ENCODE data around the gene SLC16A13.
"Not testable (repeated sequence)": the region's sequence is repeated elsewhere in the genome, so short reads cannot be mapped to it uniquely, and the experiment has no call there.

Gene SLC16A13

DNA sequence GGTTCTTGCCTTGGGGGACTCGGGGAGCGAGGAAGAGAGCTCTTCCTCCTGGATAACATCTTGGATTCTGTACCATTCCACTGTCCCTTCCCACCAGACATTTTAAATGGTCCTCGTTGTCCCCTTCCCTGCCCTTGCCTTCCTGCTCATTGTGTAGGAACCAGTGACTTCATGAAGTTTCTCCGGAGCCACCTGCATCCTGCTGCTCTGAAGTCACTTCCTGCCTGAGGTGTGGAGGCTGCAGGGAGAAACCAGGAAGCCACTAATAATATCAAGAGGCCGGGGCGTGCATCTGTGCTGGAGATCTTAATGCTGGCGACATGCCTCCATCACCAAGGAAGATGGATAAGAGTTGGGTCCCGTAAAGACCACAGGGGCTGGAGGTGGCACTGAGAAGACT, 6.2 kb upstream of the SLC16A13 start:
- DNase-seq (ENCODE audit: low spot score): peak; percentile 56

DNA sequence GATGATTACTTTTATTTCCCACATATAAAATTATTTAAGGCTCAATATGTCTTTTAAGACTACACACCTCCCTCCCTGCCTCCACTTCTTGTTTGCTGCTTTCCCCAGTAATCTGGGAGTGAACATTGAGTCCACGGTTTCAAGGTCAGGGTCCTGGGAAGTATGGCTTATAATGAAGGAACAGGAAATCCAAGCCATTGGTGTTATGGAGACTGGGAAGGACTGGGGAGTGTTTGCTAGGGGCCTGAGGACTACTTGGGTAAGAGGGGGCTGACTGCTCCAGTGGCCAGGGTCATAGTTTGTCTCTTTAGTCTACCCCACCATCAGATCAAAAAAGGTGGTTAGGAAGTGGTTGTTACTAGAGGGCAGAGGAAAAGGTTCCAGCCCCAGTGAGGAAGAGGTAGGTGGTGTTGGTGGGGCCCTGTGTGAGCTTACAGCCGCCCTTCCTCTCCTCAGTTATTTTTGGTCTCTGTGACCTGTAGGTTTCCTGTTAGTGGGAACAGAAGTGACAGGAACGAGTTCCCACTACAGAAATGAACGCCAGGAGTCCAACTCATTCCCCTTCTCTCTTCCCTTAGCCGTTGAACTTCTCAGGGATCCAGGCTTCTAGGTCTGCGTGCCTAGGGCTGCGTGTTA, 742 bp upstream of the SLC16A13 start:
- peak; percentile 64 for DNase-seq (ENCODE audit: low spot score)

DNA sequence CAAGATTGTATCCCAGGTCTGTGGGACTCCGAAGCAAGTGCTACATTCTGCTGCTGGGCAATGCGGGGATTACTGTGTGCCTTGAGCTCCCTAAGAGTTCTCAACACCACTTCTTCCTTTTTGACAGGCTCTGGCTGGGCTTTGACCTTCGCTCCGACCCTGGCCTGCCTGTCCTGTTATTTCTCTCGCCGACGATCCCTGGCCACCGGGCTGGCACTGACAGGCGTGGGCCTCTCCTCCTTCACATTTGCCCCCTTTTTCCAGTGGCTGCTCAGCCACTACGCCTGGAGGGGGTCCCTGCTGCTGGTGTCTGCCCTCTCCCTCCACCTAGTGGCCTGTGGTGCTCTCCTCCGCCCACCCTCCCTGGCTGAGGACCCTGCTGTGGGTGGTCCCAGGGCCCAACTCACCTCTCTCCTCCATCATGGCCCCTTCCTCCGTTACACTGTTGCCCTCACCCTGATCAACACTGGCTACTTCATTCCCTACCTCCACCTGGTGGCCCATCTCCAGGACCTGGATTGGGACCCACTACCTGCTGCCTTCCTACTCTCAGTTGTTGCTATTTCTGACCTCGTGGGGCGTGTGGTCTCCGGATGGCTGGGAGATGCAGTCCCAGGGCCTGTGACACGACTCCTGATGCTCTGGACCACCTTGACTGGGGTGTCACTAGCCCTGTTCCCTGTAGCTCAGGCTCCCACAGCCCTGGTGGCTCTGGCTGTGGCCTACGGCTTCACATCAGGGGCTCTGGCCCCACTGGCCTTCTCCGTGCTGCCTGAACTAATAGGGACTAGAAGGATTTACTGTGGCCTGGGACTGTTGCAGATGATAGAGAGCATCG, 2.4 kb downstream of the SLC16A13 start:
- DNase-seq (ENCODE audit: low spot score): no peak

DNA sequence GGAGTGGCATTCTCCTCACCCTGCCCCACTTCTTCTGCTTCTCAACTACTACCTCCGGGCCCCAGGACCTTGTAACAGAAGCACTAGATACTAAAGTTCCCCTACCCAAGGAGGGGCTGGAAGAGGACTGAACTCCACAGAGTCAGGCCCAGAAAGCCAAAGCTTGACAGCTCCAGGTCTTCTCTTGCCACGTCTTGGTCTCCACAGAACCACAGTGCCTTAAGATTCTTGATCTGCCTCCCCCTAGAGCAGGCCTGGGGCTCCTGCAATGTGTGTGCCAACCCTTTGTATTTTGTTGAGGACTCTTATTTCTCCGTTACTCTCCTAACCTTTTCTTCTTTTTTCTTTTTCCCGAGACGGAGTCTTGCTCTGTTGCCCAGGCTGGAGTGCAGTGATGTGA, 4.0 kb downstream of the SLC16A13 start:
- no peak for DNase-seq (ENCODE audit: low spot score)

DNA sequence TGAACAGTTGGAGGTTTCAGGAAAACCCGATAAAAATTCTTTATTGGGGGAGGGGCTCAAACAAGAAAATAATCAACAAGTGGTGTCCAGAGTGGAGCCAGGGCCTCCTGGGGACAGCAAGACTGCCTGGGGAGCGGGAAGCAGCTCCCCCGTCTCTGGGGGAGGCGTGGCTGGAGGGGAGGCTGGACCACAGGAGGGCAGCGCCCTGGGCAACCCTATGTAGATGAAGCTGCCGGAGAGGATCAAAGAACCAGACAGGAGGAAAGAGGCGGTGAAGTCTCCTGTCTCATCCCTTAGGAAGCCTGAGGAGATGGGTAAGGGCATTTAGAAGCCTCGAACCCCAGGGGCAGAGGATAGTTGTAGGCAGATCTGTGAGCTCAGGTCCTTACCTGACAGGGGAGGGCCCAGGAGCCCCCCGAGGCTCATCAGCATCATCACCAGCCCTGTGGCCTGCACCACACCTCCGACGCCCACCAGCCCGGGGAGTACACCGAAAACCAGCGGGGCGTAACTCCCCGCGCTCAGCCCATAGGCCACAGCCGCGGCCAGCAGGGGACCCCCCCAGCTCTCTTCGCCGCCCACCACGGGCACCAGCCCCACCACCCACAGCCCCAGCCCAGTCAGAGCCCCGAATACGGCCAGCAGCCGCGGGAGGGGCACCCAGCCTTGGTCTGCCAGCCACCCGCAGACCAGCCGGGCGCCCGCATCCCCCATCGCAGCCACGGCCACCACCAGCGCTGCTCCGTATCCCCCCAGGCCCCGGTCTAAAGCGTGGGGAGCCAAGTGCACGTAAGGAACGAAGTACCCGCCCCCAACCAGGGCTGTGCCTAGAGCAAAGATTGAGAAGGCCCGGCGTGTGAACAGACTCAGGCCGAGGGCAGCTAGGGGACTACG, 6.0 kb downstream of the SLC16A13 start:
- DNase-seq (ENCODE audit: low spot score): no peak

DNA sequence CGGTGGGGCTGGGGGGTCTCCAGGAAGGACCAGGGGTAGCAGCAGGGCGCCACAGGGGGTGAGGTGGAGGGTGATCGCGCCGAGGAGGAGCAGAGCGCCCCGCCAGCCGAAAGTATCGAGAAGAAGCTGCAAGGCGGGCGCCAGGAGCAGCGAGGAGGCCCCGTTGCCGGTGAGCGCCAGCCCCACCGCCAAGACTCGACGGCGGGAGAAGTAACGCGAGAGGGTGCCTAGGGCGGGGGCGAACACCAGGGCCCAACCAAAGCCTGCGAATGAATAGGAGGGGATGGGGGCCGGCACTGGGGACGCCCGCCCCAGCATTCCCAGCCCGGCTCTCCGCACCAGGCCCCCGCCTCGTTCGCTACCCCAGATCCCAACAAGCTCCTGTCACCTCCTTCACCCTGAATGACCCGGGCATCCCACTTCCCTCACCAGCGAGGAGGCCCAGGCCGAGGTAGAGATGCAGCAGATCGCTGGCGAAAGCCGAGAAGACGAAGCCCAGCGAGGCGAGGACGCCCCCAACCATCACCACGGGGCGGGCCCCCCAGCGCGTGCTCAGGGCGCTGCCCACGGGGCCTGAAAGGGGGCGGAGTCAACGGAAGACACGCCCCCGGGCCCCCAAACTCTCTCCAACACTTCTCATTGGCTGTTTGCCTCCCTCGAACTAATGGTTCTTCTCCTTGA, 6.8 kb downstream of the SLC16A13 start:
- DNase-seq (ENCODE audit: low spot score): no peak

DNA sequence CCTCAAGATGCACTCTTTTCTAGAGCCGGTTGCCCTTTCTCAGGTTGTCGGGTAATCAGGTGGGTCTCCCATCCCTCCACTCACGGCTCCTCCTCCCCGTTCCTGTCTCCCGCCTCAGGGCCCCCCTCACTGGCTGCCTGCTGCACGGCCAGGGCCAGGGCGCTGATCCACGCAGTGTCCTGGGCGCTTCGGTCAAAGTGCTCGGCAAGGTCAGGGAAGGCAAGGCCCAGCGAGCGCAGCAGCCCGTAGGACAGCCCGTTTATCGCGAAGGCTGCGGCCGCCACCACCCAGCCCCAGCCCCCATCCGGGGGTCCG, 7.3 kb downstream of the SLC16A13 start:
- no peak for DNase-seq (ENCODE audit: low spot score)

DNA sequence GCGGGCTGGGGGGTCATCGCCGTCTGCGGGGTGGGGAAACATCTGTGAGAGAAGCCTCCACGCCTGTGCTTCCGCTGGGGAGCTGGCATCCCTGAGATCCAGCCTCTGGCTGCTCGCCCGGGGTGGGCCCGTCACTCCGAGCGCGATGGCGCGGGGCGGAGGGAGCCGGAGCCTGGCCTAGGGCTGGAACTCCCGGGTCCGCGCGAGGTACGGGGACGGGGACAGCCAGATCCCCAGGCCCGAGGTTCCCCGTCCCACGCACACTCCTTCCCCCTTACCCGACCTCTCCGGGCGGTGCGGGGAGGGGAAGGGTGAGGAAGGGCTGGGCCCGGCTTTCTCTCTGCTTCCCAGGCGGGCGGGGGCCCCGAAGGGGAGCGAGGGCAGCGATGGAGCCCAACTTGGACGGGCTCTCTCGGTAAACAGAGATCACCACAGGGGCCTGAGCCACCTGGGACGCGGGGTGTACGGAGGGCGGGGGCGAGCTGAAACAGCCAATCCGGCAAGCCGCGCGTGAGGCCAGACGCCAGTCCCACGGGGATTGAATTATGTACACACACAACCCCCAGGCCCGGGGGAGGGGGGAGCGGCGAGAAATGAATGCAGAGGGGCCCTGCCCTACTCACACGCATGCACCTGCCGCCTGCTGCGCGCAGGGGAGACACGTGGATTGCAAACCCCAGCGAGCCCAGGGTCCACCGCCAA, 7.8 kb downstream of the SLC16A13 start, which contains the start of gene SLC16A11:
SLC16A11 (minus strand) TSS at position 596 of the 702 bp plus-strand sequence; CDS start at position 17, 579 bp downstream.
- DNase-seq (ENCODE audit: low spot score): no peak

DNA sequence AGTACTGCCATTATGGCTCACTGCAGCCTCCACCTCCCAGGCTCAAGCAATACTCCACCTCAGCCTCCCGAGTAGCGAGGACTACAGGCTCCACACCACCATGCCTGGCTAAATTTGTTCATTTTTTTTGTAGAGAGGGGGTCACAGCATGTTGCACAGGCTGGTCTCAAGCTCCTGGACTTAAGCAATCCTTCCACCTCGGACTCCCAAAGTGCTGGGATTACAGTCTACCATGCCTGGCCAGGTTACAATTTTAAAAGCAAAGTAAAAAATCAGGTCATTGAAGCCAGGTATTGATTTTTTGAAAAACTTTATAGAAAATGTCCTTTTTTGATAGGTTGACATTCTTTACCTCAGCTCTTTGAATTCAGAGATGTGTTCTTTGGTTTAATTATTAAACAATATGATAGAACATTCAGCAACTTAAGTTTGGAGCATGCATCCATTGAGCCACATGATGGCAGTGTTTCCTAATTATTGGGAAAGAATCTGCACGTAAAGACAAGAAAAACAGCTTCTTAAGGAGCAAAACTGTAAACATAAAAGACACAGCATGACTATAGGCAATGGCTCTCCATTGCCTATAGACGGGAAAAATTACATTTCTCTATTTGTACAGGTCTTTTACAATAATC, 9.8 kb downstream of the SLC16A13 start:
- peak; percentile 70 for DNase-seq (ENCODE audit: low spot score)

DNA sequence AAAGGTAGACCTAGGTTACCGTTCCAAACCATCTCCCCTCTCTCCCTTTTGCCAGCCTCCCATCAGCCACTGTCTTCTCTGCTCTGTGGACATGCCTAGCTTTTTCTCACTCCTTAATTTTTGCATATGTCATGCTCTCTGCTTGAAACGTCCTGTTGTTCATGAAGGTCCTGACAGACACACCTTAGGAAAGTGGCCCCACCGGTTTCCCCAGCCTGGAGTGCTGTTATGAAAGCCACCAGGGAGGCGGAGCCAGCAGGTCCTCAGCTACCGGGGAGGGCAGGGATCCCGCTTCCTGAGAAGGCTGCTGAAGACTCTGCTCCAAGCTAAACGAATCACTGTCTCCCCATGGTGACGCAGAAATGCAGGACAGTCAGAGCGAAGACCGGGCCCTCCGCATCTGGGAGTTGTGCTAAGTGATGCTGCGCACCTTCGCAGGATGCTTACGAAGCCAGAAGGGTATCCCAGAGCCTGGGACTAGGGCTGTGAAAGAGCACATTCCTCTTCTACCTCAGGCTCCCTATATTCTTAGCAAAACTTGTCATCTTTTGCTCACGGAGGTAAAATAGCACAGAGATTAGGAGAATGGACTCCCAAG, 10.4 kb downstream of the SLC16A13 start:
- DNase-seq (ENCODE audit: low spot score): peak; percentile 27

DNA sequence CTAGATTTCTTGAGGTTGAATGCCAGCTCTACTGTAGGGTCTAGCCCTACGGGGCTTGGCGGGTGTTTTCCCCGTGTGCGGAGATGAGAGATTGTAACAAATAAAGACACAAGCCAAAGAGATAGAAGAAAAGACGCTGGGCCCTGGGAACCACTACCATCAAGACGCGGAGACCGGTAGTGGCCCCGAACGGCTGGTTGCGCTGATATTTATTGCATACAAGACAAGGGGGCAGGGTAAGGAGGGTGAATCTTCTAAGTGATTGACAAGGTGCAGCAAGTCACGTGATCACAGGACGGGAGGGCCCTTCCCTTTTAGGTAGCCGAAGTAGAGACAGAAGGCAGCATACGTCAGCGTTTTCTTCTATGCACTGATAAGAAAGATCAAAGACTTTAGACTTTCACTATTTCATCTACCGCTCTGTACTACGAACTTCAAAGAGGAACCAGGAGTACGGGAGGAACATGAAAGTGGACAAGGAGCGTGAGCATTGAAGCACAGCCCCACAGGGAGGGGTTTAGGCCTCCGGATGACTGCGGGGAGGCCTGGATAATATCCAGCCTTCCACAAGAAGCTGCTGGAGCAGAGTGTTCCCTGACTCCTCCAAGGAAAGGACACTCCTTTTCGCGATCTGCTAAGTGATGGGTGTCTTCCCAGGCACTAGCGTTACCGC, 11.0 kb downstream of the SLC16A13 start:
- DNase-seq (ENCODE audit: low spot score): peak; percentile 85

DNA sequence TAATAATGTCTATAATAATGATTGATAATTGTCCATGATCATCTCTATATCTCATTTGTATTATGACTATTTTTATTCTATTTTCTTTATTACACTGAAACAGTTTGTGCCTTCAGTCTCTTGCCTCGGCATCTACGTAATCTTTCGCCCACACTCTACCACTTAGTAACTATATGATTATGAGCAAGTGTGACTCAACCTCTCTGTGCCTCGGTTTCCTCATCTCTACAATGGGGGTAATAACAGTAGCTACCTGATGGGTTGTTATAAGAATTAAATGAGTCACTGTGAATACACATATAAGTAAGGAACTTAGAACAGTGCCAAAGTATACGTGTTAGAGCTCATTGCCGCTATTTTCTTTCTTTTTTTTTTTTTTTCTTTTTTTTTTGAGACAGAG, 11.8 kb downstream of the SLC16A13 start:
- peak; percentile 84 for DNase-seq (ENCODE audit: low spot score)

DNA sequence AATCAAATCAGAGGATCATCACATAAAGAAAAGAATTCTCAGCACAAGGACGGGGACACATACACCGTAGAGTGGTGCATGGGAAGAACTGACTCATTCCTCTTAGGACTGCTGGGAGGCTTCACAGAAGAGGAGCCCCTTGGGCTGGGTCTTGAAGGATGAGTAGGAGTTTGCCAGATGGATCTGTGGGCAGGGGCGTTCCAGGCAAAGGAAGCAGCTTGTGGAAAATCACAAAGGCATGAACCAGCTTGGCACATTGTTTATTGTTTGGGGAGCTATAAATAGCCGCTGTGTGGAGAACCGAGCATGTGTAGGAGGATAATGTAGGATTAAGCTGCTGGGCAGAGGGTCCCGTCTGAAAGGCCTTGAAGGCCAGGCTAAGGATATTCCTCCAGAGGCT, 13.2 kb downstream of the SLC16A13 start:
- DNase-seq (ENCODE audit: low spot score): no peak

DNA sequence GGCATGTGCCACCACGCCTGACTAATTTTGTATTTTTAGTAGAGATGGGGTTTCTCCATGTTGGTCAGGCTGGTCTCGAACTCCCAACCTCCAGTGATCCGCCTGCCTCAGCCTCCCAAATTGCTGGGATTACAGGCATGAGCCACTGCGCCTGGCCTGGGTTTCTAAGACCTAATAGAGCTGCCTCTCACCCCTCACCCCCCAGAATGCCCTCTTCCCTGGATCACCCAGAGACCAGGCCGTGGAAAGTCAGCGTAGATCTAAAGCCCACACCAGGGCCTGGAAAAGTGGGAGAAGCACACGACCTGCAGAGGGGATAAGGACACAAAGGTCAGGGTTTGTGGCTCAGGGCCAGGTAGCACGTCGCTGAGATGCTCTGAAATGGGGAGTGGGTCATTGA, 14.8 kb downstream of the SLC16A13 start:
- not testable (repeated sequence) for DNase-seq (ENCODE audit: low spot score)

DNA sequence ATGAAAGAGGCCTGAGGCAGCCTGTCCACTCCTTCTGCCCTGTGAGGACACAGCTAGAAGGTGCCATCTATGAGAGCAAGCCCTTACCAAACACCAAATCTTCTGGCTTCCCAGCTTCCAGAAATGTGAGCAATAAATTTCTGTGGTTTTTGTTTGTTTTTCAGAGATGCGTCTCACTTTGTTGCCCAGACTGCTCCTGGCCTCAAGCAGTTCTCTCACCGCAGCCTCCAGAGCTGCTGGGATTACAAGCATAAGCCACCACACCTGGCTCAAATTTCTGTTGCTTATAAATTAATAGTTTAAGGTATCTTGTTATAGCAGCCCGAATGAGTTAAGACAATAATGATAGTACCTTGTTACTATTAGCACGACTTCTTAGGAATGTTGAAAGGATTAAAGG, 20.6 kb downstream of the SLC16A13 start:
- no peak for DNase-seq (ENCODE audit: low spot score)

DNA sequence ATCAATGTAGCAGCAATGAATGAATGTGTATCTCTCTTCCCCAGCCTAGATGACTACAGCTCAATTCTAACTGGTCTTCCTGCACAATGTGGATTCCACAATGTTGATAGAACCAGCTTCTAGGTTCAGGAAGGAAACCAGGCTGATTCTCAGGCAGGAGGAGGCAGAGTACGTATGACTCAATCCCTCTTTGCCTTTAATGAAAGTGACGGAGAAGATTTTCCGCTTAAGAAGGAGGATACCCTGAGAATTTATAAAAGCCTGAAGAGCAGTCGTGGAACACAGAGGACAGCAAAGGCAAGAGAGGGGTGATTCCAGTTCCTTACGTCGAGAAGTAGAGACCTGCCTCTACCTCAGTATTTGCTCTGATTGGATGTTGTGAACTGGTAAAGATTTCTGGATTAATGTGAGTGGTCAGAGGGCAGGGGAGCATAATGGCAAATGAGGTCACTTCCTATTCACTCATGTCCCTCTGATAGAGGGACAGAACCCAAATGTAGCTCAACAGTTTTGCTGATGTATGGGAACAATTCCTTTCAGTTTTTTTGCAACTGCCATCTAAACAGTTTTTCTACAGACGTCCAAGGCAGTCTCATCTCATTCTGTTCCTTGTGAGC, 23.1 kb downstream of the SLC16A13 start:
- DNase-seq (ENCODE audit: low spot score): no peak

DNA sequence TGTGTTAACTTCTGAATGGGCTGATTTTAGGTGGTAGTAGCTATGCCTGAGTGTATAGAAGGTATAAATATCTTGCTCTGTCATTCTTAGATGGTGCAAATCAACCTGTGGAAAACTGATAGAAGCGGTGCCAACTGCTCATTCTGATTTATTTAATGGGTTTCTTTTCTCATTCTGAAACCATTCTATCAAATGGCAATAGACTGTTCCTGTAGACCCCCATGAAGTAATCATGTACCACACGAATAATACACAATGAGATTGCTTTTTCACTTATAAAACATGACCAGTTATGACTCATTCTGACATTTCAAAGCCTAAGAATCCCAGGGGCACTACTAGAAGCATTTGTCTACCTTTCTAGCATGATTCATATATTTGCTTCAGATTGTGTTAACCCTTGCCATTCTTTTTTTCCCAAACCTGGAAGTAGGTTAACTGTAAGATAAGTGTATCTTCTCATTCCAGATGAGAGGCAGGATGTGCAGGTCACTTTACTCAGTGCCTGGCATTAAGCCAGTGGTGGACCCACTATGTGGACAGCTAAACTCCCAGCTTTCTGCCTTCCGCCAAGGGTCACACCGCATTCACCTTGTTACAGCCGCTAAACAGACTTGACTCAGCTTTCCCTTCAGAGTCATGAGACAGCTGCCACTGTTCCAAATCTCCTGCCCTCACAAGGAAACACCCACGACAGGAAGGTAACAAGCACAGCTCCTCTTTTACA, 24.5 kb downstream of the SLC16A13 start:
- DNase-seq (ENCODE audit: low spot score): peak; percentile 50

DNA sequence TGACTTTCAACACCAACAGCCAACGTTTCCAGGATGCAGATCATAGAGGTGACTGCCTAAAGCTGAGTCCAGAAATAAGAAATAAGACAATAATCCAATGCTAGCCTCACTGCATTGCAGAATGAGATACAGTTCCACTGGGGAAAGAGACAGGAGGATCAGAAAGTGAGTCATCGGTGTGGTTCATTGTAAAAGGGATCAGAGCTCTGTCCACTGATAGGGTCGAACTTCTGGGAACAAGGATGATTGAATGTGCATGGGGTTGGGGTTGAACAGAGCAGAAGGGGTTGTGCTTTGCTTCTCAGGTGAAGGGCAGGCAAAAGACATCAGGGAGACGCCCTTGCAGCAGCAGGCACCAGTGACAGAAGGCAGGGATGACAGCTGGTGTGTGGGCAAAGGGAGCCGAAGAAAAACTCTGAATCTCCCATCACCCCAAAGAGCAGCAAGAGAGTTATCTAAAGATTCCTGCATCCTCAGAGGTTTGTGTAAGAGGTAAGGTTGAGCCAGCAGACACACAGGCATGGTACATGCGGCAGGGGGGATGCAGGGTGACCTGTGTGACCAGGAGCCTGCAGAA, 27.8 kb downstream of the SLC16A13 start:
- DNase-seq (ENCODE audit: low spot score): no peak

Measured in activated CD4-positive, alpha-beta T cell treated with anti-CD3 and anti-CD28 coated beads, Interleukin-2, Interleukin-4, amounts not matched to agents 100 ng/mL and 50 ng/mL, durations not matched to agents 16 hours and 8 hours (primary cell).